ENCODE measurements around the gene SAMD11.

- TF ChIP-seq CTCF (conservative IDR thresholded peaks at IDR 0.05; ENCODE audit: low read length) (no peak), EZH2phosphoT487 (IDR thresholded peaks at IDR 0.05; ENCODE audit: borderline replicate concordance, low read depth, low read length) (no peak)
These were observed 22.4 kb upstream of the SAMD11 start for GRCh38 chr1:901108-901859.

Data from OCI-LY7 (cell line).